H9 (cell line): ENCODE data around the gene NCAM2. TPM values are rescaled to one million over a fixed set of nuclear protein-coding genes. Genes with fewer than 3 reads are reported as not detected.

Experiments
- DNase-seq: peaks from one replicate; pipeline ENCODE4 v3.0.0-alpha.2; 2017
- H2AFZ ChIP-seq: one replicate; pipeline ENCODE4 v1.6.1; 2013; ENCODE audit warnings: mild to moderate bottlenecking, low read length, control low read depth, moderate library complexity
- H2AK5ac ChIP-seq: 2 replicates; pipeline ENCODE4 v1.6.1; 2013; ENCODE audit warnings: low read length, control low read depth, mixed read lengths; ENCODE audit not compliant: insufficient read length
- H2BK120ac ChIP-seq: one replicate; pipeline ENCODE4 v1.6.1; 2013; ENCODE audit warnings: low read depth, mild to moderate bottlenecking, low read length, control low read depth, inconsistent platforms; ENCODE audit not compliant: poor library complexity, severe bottlenecking
- H2BK12ac ChIP-seq: 2 replicates; pipeline ENCODE4 v1.6.1; 2013; ENCODE audit warnings: low read length, control low read depth, mixed read lengths, low read depth; ENCODE audit not compliant: insufficient read length
- H2BK15ac ChIP-seq: 2 replicates; pipeline ENCODE4 v1.6.1; 2013; ENCODE audit warnings: low read depth, low read length, control low read depth
- H2BK20ac ChIP-seq: one replicate; pipeline ENCODE4 v1.6.1; 2013; ENCODE audit warnings: low read depth, mild to moderate bottlenecking, low read length, control low read depth, inconsistent platforms; ENCODE audit not compliant: poor library complexity, severe bottlenecking
- H2BK5ac ChIP-seq: 2 replicates; pipeline ENCODE4 v1.6.1; 2013; ENCODE audit warnings: low read length, control low read depth, mixed read lengths; ENCODE audit not compliant: insufficient read length
- H3K14ac ChIP-seq: 2 replicates; pipeline ENCODE4 v1.6.1; 2013; ENCODE audit warnings: low read length, control low read depth; ENCODE audit not compliant: insufficient read depth
- H3K18ac ChIP-seq: 2 replicates; pipeline ENCODE4 v1.6.1; 2013; ENCODE audit warnings: low read depth, mild to moderate bottlenecking, mixed read lengths, low read length, control low read depth; ENCODE audit not compliant: insufficient read length
- H3K23ac ChIP-seq: 2 replicates; pipeline ENCODE4 v1.6.1; 2013; ENCODE audit warnings: low read length, control low read depth, mixed read lengths, low read depth; ENCODE audit not compliant: insufficient read length
- H3K23me2 ChIP-seq: 2 replicates; pipeline ENCODE4 v1.6.1; 2013; ENCODE audit warnings: low read depth, mild to moderate bottlenecking, mixed read lengths, low read length, control low read depth; ENCODE audit not compliant: insufficient read length, poor library complexity, severe bottlenecking
- H3K27ac ChIP-seq: 2 replicates; pipeline ENCODE4 v1.5.1; 2013; ENCODE audit warnings: low read length, control low read depth, mixed read lengths, low read depth; ENCODE audit not compliant: insufficient read length
- H3K27me3 ChIP-seq: 2 replicates; pipeline ENCODE4 v1.6.1; 2013; ENCODE audit warnings: low read length, control low read depth, inconsistent platforms; ENCODE audit not compliant: insufficient read depth
- H3K4ac ChIP-seq: 2 replicates; pipeline ENCODE4 v1.6.1; 2013; ENCODE audit warnings: low read depth, mild to moderate bottlenecking, control low read depth, inconsistent platforms, low read length, moderate library complexity
- H3K4me1 ChIP-seq: 2 replicates; pipeline ENCODE4 v1.6.1; 2013; ENCODE audit warnings: low read length, control low read depth, inconsistent platforms; ENCODE audit not compliant: insufficient read depth
- H3K4me2 ChIP-seq: 2 replicates; pipeline ENCODE4 v1.6.1; 2013; ENCODE audit warnings: low read length, control low read depth, mixed read lengths; ENCODE audit not compliant: insufficient read length, insufficient read depth
- H3K56ac ChIP-seq: 2 replicates; pipeline ENCODE4 v1.6.1; 2013; ENCODE audit warnings: low read depth, mild to moderate bottlenecking, mixed read lengths, low read length, control low read depth; ENCODE audit not compliant: insufficient read length
- H3K79me1 ChIP-seq: 2 replicates; pipeline ENCODE4 v1.6.1; 2013; ENCODE audit warnings: low read depth, mild to moderate bottlenecking, moderate library complexity, low read length, control low read depth, inconsistent platforms; ENCODE audit not compliant: insufficient read depth, poor library complexity, severe bottlenecking
- H3K79me2 ChIP-seq: 2 replicates; pipeline ENCODE4 v1.6.1; 2013; ENCODE audit warnings: low read length, control low read depth, inconsistent platforms; ENCODE audit not compliant: insufficient read depth
- H3K9ac ChIP-seq: 2 replicates; pipeline ENCODE4 v1.6.1; 2013; ENCODE audit warnings: low read length, control low read depth, mixed read lengths; ENCODE audit not compliant: insufficient read length; ENCODE audit errors: extremely low read depth
- H3K9me3 ChIP-seq: one replicate; pipeline ENCODE4 v1.6.1; 2013; ENCODE audit warnings: low read depth, low read length, inconsistent platforms; ENCODE audit not compliant: control insufficient read depth
- H3T11ph ChIP-seq: one replicate; pipeline ENCODE4 v1.6.1; 2013; ENCODE audit warnings: mild to moderate bottlenecking, low read length, control low read depth, inconsistent platforms
- H4K20me1 ChIP-seq: one replicate; pipeline ENCODE4 v1.6.1; 2013; ENCODE audit not compliant: control insufficient read depth, insufficient read length, insufficient read depth
- H4K5ac ChIP-seq: 2 replicates; pipeline ENCODE4 v1.6.1; 2013; ENCODE audit warnings: low read depth, mild to moderate bottlenecking, mixed read lengths, low read length, control low read depth; ENCODE audit not compliant: insufficient read length
- H4K8ac ChIP-seq: replicated peaks from 2 replicates; pipeline ENCODE4 v1.6.1; 2013; ENCODE audit warnings: low read length, control low read depth, mixed read lengths, low read depth; ENCODE audit not compliant: insufficient read length
- H4K91ac ChIP-seq: 2 replicates; pipeline ENCODE4 v1.6.1; 2013; ENCODE audit warnings: low read depth, mild to moderate bottlenecking, moderate library complexity, mixed read lengths, low read length, control low read depth; ENCODE audit not compliant: insufficient read length
- H3K27ac Mint-ChIP-seq, 3 experiments: 2 replicates in 2 of 3; 3 replicates in 1 of 3; pipeline ENCODE4 v1.8.0; 2020 to 2021; ENCODE audit warnings: mixed read lengths in 3 of 3, mild to moderate bottlenecking in 1 of 3, moderate library complexity in 1 of 3
- H3K27me3 Mint-ChIP-seq: 2 replicates; pipeline ENCODE4 v1.8.0; 2021; ENCODE audit warnings: low read depth, mild to moderate bottlenecking, moderate library complexity, mixed read lengths
- H3K36me3 Mint-ChIP-seq, 3 experiments: 2 replicates in 2 of 3; 3 replicates in 1 of 3; pipeline ENCODE4 v1.8.0; 2020 to 2021; ENCODE audit warnings: low read depth in 3 of 3, mixed read lengths in 3 of 3; ENCODE audit not compliant: insufficient read depth in 1 of 3
- H3K4me1 Mint-ChIP-seq, 2 experiments: 2 replicates each; pipeline ENCODE4 v1.8.0; 2020; ENCODE audit warnings: mixed read lengths in 2 of 2
- H3K4me3 Mint-ChIP-seq, 2 experiments: 2 replicates in 1 of 2; 3 replicates in 1 of 2; pipeline ENCODE4 v1.8.0; 2020 to 2021; ENCODE audit warnings: mild to moderate bottlenecking in 2 of 2, mixed read lengths in 2 of 2, moderate library complexity in 1 of 2
- H3K9me3 Mint-ChIP-seq, 2 experiments: 2 replicates in 1 of 2; 3 replicates in 1 of 2; pipeline ENCODE4 v1.8.0; 2020; ENCODE audit warnings: mild to moderate bottlenecking in 2 of 2, mixed read lengths in 2 of 2, moderate library complexity in 1 of 2
- WGBS: extraction: QIAGEN DNeasy Blood & Tissue Kit; methylation state at CpG from one replicate; pipeline ENCODE4 v1.1.7; 2013; ENCODE audit warnings: missing lambda C conversion rate, low lambda C conversion rate, mixed read lengths; ENCODE audit not compliant: insufficient read length; ENCODE audit errors: extremely low coverage; 5-methylcytosine and 5-hydroxymethylcytosine counted together
- total RNA-seq: library from RNA; stranded (reverse); gene quantifications from 2 replicates; pipeline ENCODE4 v1.2.1, GENCODE V29; 2021
- TF ChIP-seq, protein P1 (sequence below): fragments of 200-600 bp; sonication (generic); conservative IDR thresholded peaks from 3 replicates; pipeline ENCODE4 v1.8.0; 2021; ENCODE audit warnings: antibody characterized with exemption, mild to moderate bottlenecking

Gene NCAM2
- total RNA-seq, 1 experiment from 2014 or later, result 2.2 TPM

- no peak for DNase-seq
- H4K5ac ChIP-seq, result no peak overlapping the region
- no peaks in the 10 kb centered on the region for H4K20me1 ChIP-seq
- no peak overlapping the region for H2BK15ac ChIP-seq
- Mint-ChIP-seq H3K4me1 (peaks cover 35 to 40% of the 10 kb centered on the region in 2 experiments), H3K36me3 (no peaks in the 10 kb centered on the region), H3K4me3 (no peak overlapping the region), H3K27ac (peak overlapping the region in 2 of 3 experiments; percentile 46 to 81; a peak in 4 of 7 replicates), H3K9me3 (no peaks in the 10 kb centered on the region), H3K27me3 (no peaks in the 10 kb centered on the region)
- H3K9ac ChIP-seq, result no peak overlapping the region
- no peak overlapping the region for H3K14ac ChIP-seq
- H3K23me2 ChIP-seq, result no peaks in the 10 kb centered on the region
- no peak overlapping the region for H2AFZ ChIP-seq
- no peak overlapping the region for H2BK12ac ChIP-seq
- no peaks in the 10 kb centered on the region for H3K79me2 ChIP-seq
- H3K56ac ChIP-seq, result no peak overlapping the region
- H2BK20ac ChIP-seq, result no peak overlapping the region
- no peak overlapping the region for H3T11ph ChIP-seq
- no peak overlapping the region for H3K23ac ChIP-seq
- H3K4ac ChIP-seq, result no peak overlapping the region
- no peaks in the 10 kb centered on the region for H3K79me1 ChIP-seq
- H3K27me3 ChIP-seq, result no peaks in the 10 kb centered on the region
- H3K4me2 ChIP-seq, result peak overlapping the region; percentile 53
- H2BK120ac ChIP-seq, result no peak overlapping the region
- H3K4me1 ChIP-seq, result peaks cover 6% of the 10 kb centered on the region; the same call in 1 of the 2 replicates
- H3K18ac ChIP-seq, result no peak overlapping the region
- no peak overlapping the region for H2AK5ac ChIP-seq
- no peaks in the 10 kb centered on the region for H3K9me3 ChIP-seq
- no peak overlapping the region for H3K27ac ChIP-seq
- no peak overlapping the region for H4K8ac ChIP-seq
- no peak overlapping the region for H2BK5ac ChIP-seq
- no CpG with 5 or more reads among the region's 8 CpGs for WGBS
- no peak overlapping the region for H4K91ac ChIP-seq
- TF ChIP-seq, protein P1, sequence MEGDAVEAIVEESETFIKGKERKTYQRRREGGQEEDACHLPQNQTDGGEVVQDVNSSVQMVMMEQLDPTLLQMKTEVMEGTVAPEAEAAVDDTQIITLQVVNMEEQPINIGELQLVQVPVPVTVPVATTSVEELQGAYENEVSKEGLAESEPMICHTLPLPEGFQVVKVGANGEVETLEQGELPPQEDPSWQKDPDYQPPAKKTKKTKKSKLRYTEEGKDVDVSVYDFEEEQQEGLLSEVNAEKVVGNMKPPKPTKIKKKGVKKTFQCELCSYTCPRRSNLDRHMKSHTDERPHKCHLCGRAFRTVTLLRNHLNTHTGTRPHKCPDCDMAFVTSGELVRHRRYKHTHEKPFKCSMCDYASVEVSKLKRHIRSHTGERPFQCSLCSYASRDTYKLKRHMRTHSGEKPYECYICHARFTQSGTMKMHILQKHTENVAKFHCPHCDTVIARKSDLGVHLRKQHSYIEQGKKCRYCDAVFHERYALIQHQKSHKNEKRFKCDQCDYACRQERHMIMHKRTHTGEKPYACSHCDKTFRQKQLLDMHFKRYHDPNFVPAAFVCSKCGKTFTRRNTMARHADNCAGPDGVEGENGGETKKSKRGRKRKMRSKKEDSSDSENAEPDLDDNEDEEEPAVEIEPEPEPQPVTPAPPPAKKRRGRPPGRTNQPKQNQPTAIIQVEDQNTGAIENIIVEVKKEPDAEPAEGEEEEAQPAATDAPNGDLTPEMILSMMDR, result no peak
These were observed 59.3 kb downstream of the NCAM2 start for GRCh38 chr21:21057349-21058062.
